Upper lobe of right lung (tissue), 1 donor: Measurements from ENCODE around the gene GRAMD2A. TPM values are rescaled to one million over a fixed set of nuclear protein-coding genes. Genes with fewer than 3 reads are reported as not detected.

ENCODE experiments used
- ATAC-seq: fragments of 200-7000 bp; cut with Tn5 transposase; one replicate; pipeline ENCODE4 v1.9.1; 2020; ENCODE audit warnings: mild to moderate bottlenecking, moderate library complexity
- DNase-seq: peaks from one replicate; pipeline ENCODE4 v3.0.0-alpha.2; 2020
- H3K27ac ChIP-seq: fragments of 200-600 bp; one replicate; pipeline ENCODE4 v1.8.0; 2022
- H3K27me3 ChIP-seq: fragments of 200-600 bp; one replicate; pipeline ENCODE4 v1.8.0; 2022; ENCODE audit warnings: mild to moderate bottlenecking
- H3K36me3 ChIP-seq: fragments of 200-600 bp; one replicate; pipeline ENCODE4 v1.8.0; 2022
- H3K4me1 ChIP-seq: fragments of 200-600 bp; one replicate; pipeline ENCODE4 v1.8.0; 2022
- H3K4me3 ChIP-seq: fragments of 200-600 bp; one replicate; pipeline ENCODE4 v1.8.0; 2022; ENCODE audit warnings: mild to moderate bottlenecking
- H3K9me3 ChIP-seq: fragments of 200-600 bp; one replicate; pipeline ENCODE4 v1.8.0; 2022
- intact Hi-C: fragments of 100-400 bp; cut with DNase I; formaldehyde crosslinking; loops from one replicate; pipeline ENCODE4 v1.11.0; 2022
- total RNA-seq: library from RNA; stranded (reverse); fragmentation: NEBNext Ultra II Directional; extraction: Animal tissue kit (Norgen Biotek cat#: 25700); gene quantifications from one replicate; pipeline ENCODE4 v1.2.1, GENCODE V29; 2021
- TF ChIP-seq, protein P1 (sequence below): fragments of 200-600 bp; IDR thresholded peaks from one replicate; pipeline ENCODE4 v1.8.0; 2022; ENCODE audit warnings: antibody characterized with exemption
- donor health status: DM: no; HTN: yes; CAD: no; lungs with severe emphysema.

GRAMD2A gene
- total RNA-seq, 1 donor from 2014 or later = 27.4 TPM

DNA sequence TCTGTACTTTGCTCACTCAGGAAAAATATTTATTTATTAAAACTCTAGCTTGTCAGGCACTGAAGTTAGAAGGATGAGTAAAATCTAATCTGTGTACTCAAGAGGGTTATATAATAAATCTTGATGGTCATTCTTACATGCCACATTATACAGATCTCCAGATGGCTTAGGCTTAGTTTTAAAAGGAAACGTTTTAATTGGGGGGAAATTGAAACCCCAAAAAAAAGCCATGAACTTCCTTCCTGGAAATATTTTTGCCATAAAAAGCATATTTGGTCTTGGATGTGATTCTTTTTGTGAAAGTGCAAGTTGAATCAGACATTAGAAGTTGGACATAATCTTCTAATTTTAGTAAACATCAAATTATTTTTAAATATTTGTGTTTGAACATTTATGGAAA lies 73.4 kb downstream of the GRAMD2A start:
- Histone ChIP-seq H3K36me3 (no peaks in the 10 kb centered on the region), H3K9me3 (no peaks in the 10 kb centered on the region), H3K4me1 (no peaks in the 10 kb centered on the region), H3K27me3 (no peaks in the 10 kb centered on the region), H3K4me3 (no peak overlapping the region), H3K27ac (no peak overlapping the region)
- intact Hi-C loops = no loop called here
- ATAC-seq (no peak), DNase-seq (no peak)
- TF ChIP-seq, protein P1, sequence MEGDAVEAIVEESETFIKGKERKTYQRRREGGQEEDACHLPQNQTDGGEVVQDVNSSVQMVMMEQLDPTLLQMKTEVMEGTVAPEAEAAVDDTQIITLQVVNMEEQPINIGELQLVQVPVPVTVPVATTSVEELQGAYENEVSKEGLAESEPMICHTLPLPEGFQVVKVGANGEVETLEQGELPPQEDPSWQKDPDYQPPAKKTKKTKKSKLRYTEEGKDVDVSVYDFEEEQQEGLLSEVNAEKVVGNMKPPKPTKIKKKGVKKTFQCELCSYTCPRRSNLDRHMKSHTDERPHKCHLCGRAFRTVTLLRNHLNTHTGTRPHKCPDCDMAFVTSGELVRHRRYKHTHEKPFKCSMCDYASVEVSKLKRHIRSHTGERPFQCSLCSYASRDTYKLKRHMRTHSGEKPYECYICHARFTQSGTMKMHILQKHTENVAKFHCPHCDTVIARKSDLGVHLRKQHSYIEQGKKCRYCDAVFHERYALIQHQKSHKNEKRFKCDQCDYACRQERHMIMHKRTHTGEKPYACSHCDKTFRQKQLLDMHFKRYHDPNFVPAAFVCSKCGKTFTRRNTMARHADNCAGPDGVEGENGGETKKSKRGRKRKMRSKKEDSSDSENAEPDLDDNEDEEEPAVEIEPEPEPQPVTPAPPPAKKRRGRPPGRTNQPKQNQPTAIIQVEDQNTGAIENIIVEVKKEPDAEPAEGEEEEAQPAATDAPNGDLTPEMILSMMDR = no peak

DNA sequence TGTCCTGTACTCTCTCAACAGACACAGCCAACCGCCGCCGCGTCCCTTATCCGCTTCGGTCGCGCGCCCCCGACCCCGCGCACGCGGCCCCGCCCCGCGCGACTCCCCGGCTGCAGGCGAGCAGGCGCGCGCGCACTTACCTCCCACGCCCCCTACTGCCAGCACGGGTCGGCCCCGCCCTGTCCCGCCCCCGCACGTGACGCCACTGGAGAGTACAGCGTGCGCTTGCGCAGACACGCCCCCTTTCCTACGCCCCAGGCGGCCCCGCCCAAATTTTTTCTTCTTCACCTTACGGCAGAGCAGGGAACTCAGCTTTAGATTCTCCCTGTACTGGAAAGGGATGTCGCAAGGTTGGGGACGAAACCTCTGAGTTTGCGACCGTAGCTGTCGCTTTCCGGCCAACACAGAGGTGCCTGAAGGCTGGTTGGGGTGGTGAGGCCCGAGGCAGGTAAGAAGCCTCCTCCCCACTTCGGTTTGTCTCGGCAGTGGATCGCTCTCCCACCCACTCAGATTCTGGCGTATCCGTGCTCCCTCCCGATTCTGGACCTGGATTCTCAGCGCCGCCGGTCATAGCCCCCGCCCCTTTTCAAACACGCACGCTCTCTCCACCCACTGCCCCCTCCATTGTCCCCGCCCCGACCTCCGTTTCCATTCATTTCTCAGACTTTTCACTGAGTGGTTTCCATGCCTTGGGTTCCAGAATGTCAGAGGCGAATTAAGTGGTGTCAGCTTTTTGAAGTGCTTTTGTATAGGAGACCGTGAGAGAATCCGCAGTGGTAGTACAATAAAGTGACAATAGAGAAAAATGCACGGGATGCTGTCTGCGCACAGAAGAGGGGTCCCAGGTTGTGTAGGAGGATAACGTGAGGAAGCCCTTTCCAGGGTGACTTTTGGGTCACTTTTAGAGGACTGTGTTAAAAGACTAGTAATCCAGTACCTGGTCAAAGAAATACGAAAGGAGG lies 79.3 kb downstream of the GRAMD2A start, which contains the start of the genes MYO9A and SENP8:
Gene MYO9A, minus strand, starts transcription at position 134 of the 962 bp plus-strand sequence. CDS start 71,587 bp downstream, outside the sequence.
Gene SENP8, plus strand, starts transcription at position 387 of the 962 bp plus-strand sequence. CDS start 21,221 bp downstream, outside the sequence.
- Histone ChIP-seq H3K27me3 (no peaks in the 10 kb centered on the region), H3K36me3 (no peaks in the 10 kb centered on the region), H3K4me1 (peaks cover 17% of the 10 kb centered on the region), H3K9me3 (no peaks in the 10 kb centered on the region), H3K27ac (peak within 1 kb of the TSS; percentile 93), H3K4me3 (peak within 1 kb of the TSS; percentile 92)
- ATAC-seq (peak; percentile 93), DNase-seq (peak; percentile 99)
- intact Hi-C loops = no loop called here
- TF ChIP-seq, protein P1 = no peak

DNA sequence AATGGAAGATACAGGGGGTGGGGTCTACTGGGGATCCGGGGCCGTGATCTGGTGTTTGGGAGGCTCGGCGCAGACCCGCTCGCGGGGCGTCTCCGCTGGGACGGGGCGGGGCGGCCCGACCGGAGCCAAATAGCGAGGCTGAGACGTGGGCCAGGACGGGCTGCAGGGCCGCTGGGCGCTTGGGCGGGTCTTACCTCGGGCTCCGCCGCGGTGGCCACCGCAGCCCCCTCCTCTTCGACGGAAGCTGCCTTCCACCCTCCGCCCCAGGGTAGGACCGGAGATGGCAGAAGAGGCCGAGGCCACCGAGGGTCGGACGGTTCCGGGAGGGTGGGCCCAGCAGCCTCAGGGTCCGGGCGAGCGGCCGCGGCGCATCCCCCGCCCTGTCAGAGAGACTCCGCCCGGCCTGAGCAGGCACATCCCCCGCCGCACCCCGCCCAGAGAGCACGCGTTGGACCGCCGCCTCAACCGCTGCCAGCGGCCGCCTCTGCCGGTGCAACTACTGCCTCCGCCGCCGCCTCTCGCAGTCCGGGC lies 80.0 kb downstream of the GRAMD2A start:
- peak; percentile 94 for DNase-seq
- TF ChIP-seq, protein P1 = no peak
- H3K27ac ChIP-seq = peak overlapping the region; percentile 93
- peak overlapping the region; percentile 92 for H3K4me3 ChIP-seq
- H3K4me1 ChIP-seq = peaks cover 17% of the 10 kb centered on the region
- intact Hi-C loops = no loop called here
- H3K9me3 ChIP-seq = no peaks in the 10 kb centered on the region
- no peaks in the 10 kb centered on the region for H3K27me3 ChIP-seq
- ATAC-seq = peak; percentile 85
- no peaks in the 10 kb centered on the region for H3K36me3 ChIP-seq

DNA sequence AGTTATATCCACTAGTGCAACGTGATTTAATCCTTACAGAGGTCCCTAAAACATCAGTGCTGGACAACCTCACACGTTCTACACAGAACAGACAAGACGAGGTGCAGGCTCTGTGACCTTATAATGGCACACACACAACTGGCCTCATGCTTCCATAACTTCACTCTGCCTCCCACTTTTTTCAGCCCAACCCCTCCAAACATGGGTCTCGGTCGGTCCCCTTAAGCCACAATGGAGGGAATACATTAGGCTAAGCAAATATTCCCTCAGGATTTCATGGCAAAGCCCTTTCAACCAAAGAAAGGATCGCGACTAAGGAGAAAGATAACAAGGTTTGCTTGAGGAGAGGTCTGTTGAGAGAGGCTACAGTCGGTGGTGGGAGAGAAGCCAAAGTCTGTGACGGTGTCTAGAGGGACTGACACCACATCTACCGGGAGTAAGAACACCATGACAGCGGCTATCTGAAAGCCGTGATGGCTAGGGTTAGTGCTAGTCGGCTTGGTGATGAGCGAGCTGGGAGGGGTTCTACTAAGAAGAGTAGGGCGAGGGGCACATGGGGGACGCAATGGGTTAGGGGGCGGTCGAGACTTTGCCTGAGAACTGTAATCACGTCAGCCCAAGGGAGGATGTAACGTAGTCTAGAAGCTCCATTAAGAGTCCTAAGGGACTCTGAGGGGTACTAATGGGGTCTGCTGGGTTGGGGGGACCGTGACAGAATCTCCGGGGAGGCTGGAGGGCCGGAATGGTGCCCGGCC lies 80.7 kb downstream of the GRAMD2A start:
- H3K27me3 ChIP-seq = no peaks in the 10 kb centered on the region
- no peaks in the 10 kb centered on the region for H3K36me3 ChIP-seq
- peak overlapping the region; percentile 93 for H3K27ac ChIP-seq
- peak; percentile 0 for ATAC-seq
- TF ChIP-seq, protein P1 = no peak
- H3K4me1 ChIP-seq = peaks cover 21% of the 10 kb centered on the region
- no peak for DNase-seq
- no peaks in the 10 kb centered on the region for H3K9me3 ChIP-seq
- intact Hi-C loops = no loop called here
- peak overlapping the region; percentile 92 for H3K4me3 ChIP-seq

DNA sequence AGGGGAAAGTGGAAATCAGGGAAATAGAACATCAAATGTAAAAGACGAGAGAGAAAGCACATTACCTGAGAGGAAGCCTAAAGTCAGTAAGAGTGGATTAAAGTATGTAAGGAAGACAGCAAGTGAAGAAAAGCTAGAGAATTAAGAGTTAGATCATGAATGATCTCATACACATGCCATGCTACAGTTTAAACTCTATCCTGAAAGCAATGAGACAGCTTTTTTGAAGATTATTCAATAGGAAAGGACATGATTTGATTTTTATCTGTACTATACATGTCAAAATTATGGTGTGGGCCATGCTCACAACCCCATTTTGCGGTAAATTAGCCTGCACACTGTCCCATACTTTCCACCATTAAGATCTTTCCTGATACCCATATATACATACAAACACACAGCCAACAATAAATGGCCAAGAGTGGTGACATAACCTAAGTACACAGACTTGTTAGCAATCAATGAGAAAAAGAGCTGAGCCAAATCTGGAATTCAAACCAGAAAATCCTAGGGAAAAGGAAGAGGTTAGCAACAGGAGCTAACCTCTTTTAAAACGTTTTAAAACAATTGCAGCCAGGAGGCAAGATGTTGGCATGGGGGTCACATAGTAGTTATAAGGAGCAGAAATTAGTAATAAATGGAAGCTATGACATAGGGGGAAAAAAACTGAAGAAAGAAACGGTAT lies 84.1 kb downstream of the GRAMD2A start:
- TF ChIP-seq, protein P1 = no peak
- DNase-seq = no peak
- Histone ChIP-seq H3K36me3 (no peaks in the 10 kb centered on the region), H3K4me3 (no peak overlapping the region), H3K9me3 (no peaks in the 10 kb centered on the region), H3K27ac (no peak overlapping the region), H3K4me1 (peaks cover 17% of the 10 kb centered on the region), H3K27me3 (no peaks in the 10 kb centered on the region)
- intact Hi-C loops = no loop called here
- ATAC-seq = no peak
